Naive thymus-derived CD8-positive, alpha-beta T cell (primary cell): ENCODE results near the gene ABTB2. TPM values are rescaled to one million over a fixed set of nuclear protein-coding genes. Genes with fewer than 3 reads are reported as not detected.

Experiments used
- ATAC-seq, 2 donors: fragments of 150-1000 bp; cut with Tn5 transposase in 1 of 2; sonication (Bioruptor Pico), chemical (Tn5 transposase) in 1 of 2; 1 replicate in 1 of 2; 2 replicates in 1 of 2; pipeline ENCODE4 v1.10.0; 2021; ENCODE audit warnings: mild to moderate bottlenecking in 2 of 2, moderate library complexity in 2 of 2
- POLR2A ChIA-PET: fragments of 350-600 bp; sonication (Branson Sonifier 250); formaldehyde crosslinking; loops from one replicate; lab custom pipeline; 2021; ENCODE audit warnings: antibody characterized with exemption; lab: Charles Lee
- DNase-seq, 10 donors: peaks; one replicate each; pipeline versions ENCODE4 v3.0.0 to v3.0.0-alpha.2; 2020 to 2022
- H3K27ac Mint-ChIP-seq, 10 donors: one replicate each; pipeline ENCODE4 v1.8.0; 2020 to 2022; ENCODE audit warnings: mild to moderate bottlenecking in 10 of 10, mixed read lengths in 10 of 10, moderate library complexity in 4 of 10, inconsistent platforms in 1 of 10
- H3K27me3 Mint-ChIP-seq, 5 donors: one replicate each; pipeline ENCODE4 v1.8.0; 2021 to 2022; ENCODE audit warnings: mixed read lengths in 5 of 5
- H3K36me3 Mint-ChIP-seq, 3 donors: one replicate each; pipeline ENCODE4 v1.8.0; 2020 to 2022; ENCODE audit warnings: mixed read lengths in 3 of 3, mild to moderate bottlenecking in 2 of 3, inconsistent platforms in 1 of 3
- H3K4me1 Mint-ChIP-seq, 4 donors: one replicate each; pipeline ENCODE4 v1.8.0; 2021 to 2022; ENCODE audit warnings: mixed read lengths in 4 of 4
- H3K4me3 Mint-ChIP-seq, 10 donors: one replicate each; pipeline ENCODE4 v1.8.0; 2020 to 2022; ENCODE audit warnings: mild to moderate bottlenecking in 10 of 10, mixed read lengths in 10 of 10, moderate library complexity in 6 of 10, inconsistent platforms in 1 of 10
- H3K9me3 Mint-ChIP-seq, 9 donors: one replicate each; pipeline ENCODE4 v1.8.0; 2020 to 2022; ENCODE audit warnings: mixed read lengths in 9 of 9, mild to moderate bottlenecking in 3 of 9, inconsistent platforms in 1 of 9, moderate library complexity in 1 of 9
- polyA plus RNA-seq, 3 donors: library from polyadenylated mRNA; unstranded; fragments of 300-500 nt; fragmentation: Illumina TruSeq; gene quantifications; one replicate each; pipeline ENCODE4 v1.2.3, GENCODE V29; 2021
- total RNA-seq, 8 experiments: library from RNA in 2 of 8; stranded (reverse) in 2 of 8; gene quantifications; one replicate each; pipeline ENCODE4 v1.2.3 and lab custom pipeline; 2021 to 2026

Gene ABTB2
- total and polyA plus RNA-seq, 5 experiments from 2014 or later: 0.05 to 0.81 (median 0.69) TPM; not detected in 2

GRCh38 chr11:34236572-34236971, 121.2 kb downstream of the ABTB2 start:
- no peak for DNase-seq

GRCh38 chr11:34235591-34236071, 122.2 kb downstream of the ABTB2 start:
- no peaks in the 10 kb centered on the region for H3K36me3 Mint-ChIP-seq
- peaks cover 6 to 18% (median 10%) of the 10 kb centered on the region in 4 donors for H3K4me1 Mint-ChIP-seq
- ATAC-seq (no peak), DNase-seq (no peak)
- H3K4me3 Mint-ChIP-seq: no peak overlapping the region
- POLR2A ChIA-PET: interaction anchor here (1.5 kb wide), 1 partner anchor 10 kb away, joined by 3 read pairs; no protein-coding TSS in a partner anchor
- no peaks in the 10 kb centered on the region for H3K27me3 Mint-ChIP-seq
- H3K9me3 Mint-ChIP-seq: no peaks in the 10 kb centered on the region
- peak overlapping the region in 4 of 10 donors; percentile 34 to 75 (median 44) for H3K27ac Mint-ChIP-seq

More at GRCh38 chr11:34236572-34236971, 121.2 kb downstream of the ABTB2 start:
- Mint-ChIP-seq H3K9me3 (no peaks in the 10 kb centered on the region), H3K27me3 (no peaks in the 10 kb centered on the region), H3K4me1 (peaks cover 6 to 18% (median 10%) of the 10 kb centered on the region in 4 donors), H3K36me3 (no peaks in the 10 kb centered on the region), H3K4me3 (no peak overlapping the region), H3K27ac (no peak overlapping the region)
- ATAC-seq: no peak
- POLR2A ChIA-PET: interaction anchor here (1.5 kb wide), 1 partner anchor 9 kb away, joined by 3 read pairs; no protein-coding TSS in a partner anchor

- H3K36me3 Mint-ChIP-seq: no peaks in the 10 kb centered on the region
- no peaks in the 10 kb centered on the region for H3K9me3 Mint-ChIP-seq
- POLR2A ChIA-PET: interaction anchor here (1.2 to 1.5 kb wide), 2 partner anchors 10 to 16 kb away, joined by 3 to 4 read pairs; no protein-coding TSS in a partner anchor
- DNase-seq: no peak
- H3K4me3 Mint-ChIP-seq: no peak overlapping the region
- H3K27me3 Mint-ChIP-seq: no peaks in the 10 kb centered on the region
- H3K4me1 Mint-ChIP-seq: peaks cover 6 to 18% (median 10%) of the 10 kb centered on the region in 4 donors
- ATAC-seq: no peak
- peak overlapping the region in 6 of 10 donors; percentile 2 to 86 (median 44) for H3K27ac Mint-ChIP-seq
Measured at GRCh38 chr11:34235189-34235588, 122.6 kb downstream of the ABTB2 start.

GRCh38 chr11:34234086-34234740, 123.6 kb downstream of the ABTB2 start:
- Mint-ChIP-seq H3K9me3 (no peaks in the 10 kb centered on the region), H3K4me3 (peak overlapping the region in 9 of 10 donors; percentile 12 to 67 (median 31)), H3K36me3 (no peaks in the 10 kb centered on the region), H3K27ac (peak overlapping the region; percentile 53 to 90 (median 74)), H3K4me1 (peaks cover 6 to 18% (median 10%) of the 10 kb centered on the region in 4 donors), H3K27me3 (no peaks in the 10 kb centered on the region)
- ATAC-seq: peak; percentile 97 to 99
- POLR2A ChIA-PET: interaction anchor here (1.2 kb wide), 2 partner anchors 17 to 182 kb away, joined by 3 to 4 read pairs; no protein-coding TSS in a partner anchor
- peak; percentile 35 to 90 (median 70) for DNase-seq

GRCh38 chr11:34233215-34233614, 124.6 kb downstream of the ABTB2 start:
- no peak overlapping the region for H3K27ac Mint-ChIP-seq
- ATAC-seq (no peak), DNase-seq (no peak)
- H3K27me3 Mint-ChIP-seq: no peaks in the 10 kb centered on the region
- POLR2A ChIA-PET: interaction anchor here (1.2 kb wide), 1 partner anchor 181 kb away, joined by 3 read pairs; no protein-coding TSS in a partner anchor
- H3K36me3 Mint-ChIP-seq: no peaks in the 10 kb centered on the region
- H3K9me3 Mint-ChIP-seq: no peaks in the 10 kb centered on the region
- H3K4me1 Mint-ChIP-seq: peaks cover 6 to 18% (median 10%) of the 10 kb centered on the region in 4 donors
- H3K4me3 Mint-ChIP-seq: peak overlapping the region in 1 of 10 donors; percentile 40

- Mint-ChIP-seq H3K4me3 (no peak overlapping the region), H3K27me3 (no peaks in the 10 kb centered on the region), H3K9me3 (no peaks in the 10 kb centered on the region), H3K27ac (no peak overlapping the region), H3K4me1 (peaks cover 6 to 18% (median 10%) of the 10 kb centered on the region in 4 donors), H3K36me3 (no peaks in the 10 kb centered on the region)
- no peak for DNase-seq
- POLR2A ChIA-PET: no interaction called here
- no peak for ATAC-seq
Measured at GRCh38 chr11:34232807-34233206, 125.0 kb downstream of the ABTB2 start.

- Mint-ChIP-seq H3K36me3 (no peaks in the 10 kb centered on the region), H3K9me3 (no peaks in the 10 kb centered on the region), H3K4me1 (no peaks in the 10 kb centered on the region), H3K27ac (no peak overlapping the region), H3K27me3 (no peaks in the 10 kb centered on the region), H3K4me3 (no peak overlapping the region)
- POLR2A ChIA-PET: no interaction called here
- DNase-seq (no peak), ATAC-seq (no peak)
Measured at GRCh38 chr11:34226210-34226609, 131.6 kb downstream of the ABTB2 start.

GRCh38 chr11:34225091-34225490, 132.7 kb downstream of the ABTB2 start:
- POLR2A ChIA-PET: no interaction called here
- Mint-ChIP-seq H3K9me3 (no peaks in the 10 kb centered on the region), H3K4me3 (no peak overlapping the region), H3K27me3 (no peaks in the 10 kb centered on the region), H3K36me3 (no peaks in the 10 kb centered on the region), H3K27ac (no peak overlapping the region), H3K4me1 (no peaks in the 10 kb centered on the region)
- DNase-seq (no peak), ATAC-seq (no peak)

GRCh38 chr11:34224434-34224966, 133.3 kb downstream of the ABTB2 start:
- POLR2A ChIA-PET: no interaction called here
- no peaks in the 10 kb centered on the region for H3K4me1 Mint-ChIP-seq

GRCh38 chr11:34223907-34224306, 133.9 kb downstream of the ABTB2 start:
- no peaks in the 10 kb centered on the region for H3K4me1 Mint-ChIP-seq
- no peaks in the 10 kb centered on the region for H3K9me3 Mint-ChIP-seq
- H3K4me3 Mint-ChIP-seq: no peak overlapping the region
- no peaks in the 10 kb centered on the region for H3K27me3 Mint-ChIP-seq
- H3K27ac Mint-ChIP-seq: no peak overlapping the region
- DNase-seq (no peak), ATAC-seq (no peak)
- POLR2A ChIA-PET: no interaction called here
- H3K36me3 Mint-ChIP-seq: no peaks in the 10 kb centered on the region

More at GRCh38 chr11:34224434-34224966, 133.3 kb downstream of the ABTB2 start:
- H3K27me3 Mint-ChIP-seq: no peaks in the 10 kb centered on the region
- no peaks in the 10 kb centered on the region for H3K36me3 Mint-ChIP-seq
- peak overlapping the region in 1 of 10 donors; percentile 75 for H3K27ac Mint-ChIP-seq
- DNase-seq (no peak), ATAC-seq (no peak)
- H3K4me3 Mint-ChIP-seq: no peak overlapping the region
- H3K9me3 Mint-ChIP-seq: no peaks in the 10 kb centered on the region

- POLR2A ChIA-PET: interaction anchor here (1.0 kb wide), 1 partner anchor 49 kb away, joined by 3 read pairs; no protein-coding TSS in a partner anchor
- Mint-ChIP-seq H3K27me3 (no peaks in the 10 kb centered on the region), H3K4me3 (no peak overlapping the region), H3K4me1 (no peaks in the 10 kb centered on the region), H3K9me3 (no peaks in the 10 kb centered on the region), H3K27ac (no peak overlapping the region), H3K36me3 (no peaks in the 10 kb centered on the region)
- DNase-seq (no peak), ATAC-seq (no peak)
Measured at GRCh38 chr11:34223021-34223813, 134.6 kb downstream of the ABTB2 start.

- no peak for ATAC-seq
- no peak overlapping the region for H3K4me3 Mint-ChIP-seq
- peak overlapping the region in 2 of 10 donors; percentile 9 to 29 for H3K27ac Mint-ChIP-seq
- H3K27me3 Mint-ChIP-seq: no peaks in the 10 kb centered on the region
- DNase-seq: no peak
- H3K36me3 Mint-ChIP-seq: no peaks in the 10 kb centered on the region
- POLR2A ChIA-PET: interaction anchor here (1.0 kb wide), 1 partner anchor 47 kb away, joined by 3 read pairs; no protein-coding TSS in a partner anchor
- no peaks in the 10 kb centered on the region for H3K9me3 Mint-ChIP-seq
- no peaks in the 10 kb centered on the region for H3K4me1 Mint-ChIP-seq
Measured at GRCh38 chr11:34222030-34222429, 135.8 kb downstream of the ABTB2 start.
